Activated CD4-positive, alpha-beta T cell treated with anti-CD3 and anti-CD28 coated beads, Interleukin-2, amount 50 U/mL, for 24 hours (primary cell): ENCODE results near the gene SERPINA9.

Experiments used
- DNase-seq, 2 donors: peaks; one replicate each; pipeline ENCODE4 v3.0.0-alpha.2; 2020; ENCODE audit warnings: low read depth in 1 of 2, low spot score in 1 of 2

The SERPINA9 gene

DNA sequence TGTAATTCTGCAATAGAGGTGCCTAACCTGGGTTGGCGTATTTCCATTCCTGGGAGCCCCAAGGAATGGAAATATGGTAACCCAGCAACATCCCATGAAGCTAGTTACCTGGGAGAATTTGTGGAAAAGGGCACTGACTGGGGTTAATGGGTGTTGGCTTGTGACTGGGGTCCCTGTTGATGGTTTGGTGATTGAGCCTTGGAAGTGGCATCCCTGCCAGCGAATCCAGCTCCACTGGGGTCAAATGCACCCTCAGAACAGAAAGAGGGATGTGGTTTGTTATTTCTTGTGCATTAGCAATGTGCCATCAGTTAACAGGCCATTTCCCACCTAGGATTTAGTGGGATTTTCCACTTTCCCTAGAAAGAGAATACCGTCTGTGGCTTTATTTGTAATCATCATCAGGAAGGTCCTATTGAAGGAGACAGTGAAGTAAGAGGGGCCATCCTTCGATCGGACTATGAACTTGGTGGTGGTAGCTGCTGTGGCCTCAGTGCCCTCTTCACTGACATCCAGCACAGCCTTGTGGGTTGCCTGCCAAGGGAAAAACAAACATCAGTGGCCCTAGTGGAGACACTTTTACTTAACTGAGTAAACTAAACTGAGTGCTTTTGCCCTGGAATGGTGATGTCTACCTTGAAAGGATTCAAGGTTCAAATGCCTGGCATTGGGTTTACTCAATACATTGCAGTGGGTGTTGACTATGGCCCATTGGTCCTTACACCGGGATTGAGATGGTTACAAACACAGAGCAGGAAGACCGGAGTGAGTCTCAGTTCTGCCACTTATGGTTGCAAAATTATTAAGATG is 13.0 kb downstream of the SERPINA9 start:
- DNase-seq, result no peak

GRCh38 chr14:94462219-94462551 is 13.8 kb downstream of the SERPINA9 start:
- DNase-seq, result no peak

- no peak for DNase-seq
These were observed 14.3 kb downstream of the SERPINA9 start for GRCh38 chr14:94461526-94462218.

DNA sequence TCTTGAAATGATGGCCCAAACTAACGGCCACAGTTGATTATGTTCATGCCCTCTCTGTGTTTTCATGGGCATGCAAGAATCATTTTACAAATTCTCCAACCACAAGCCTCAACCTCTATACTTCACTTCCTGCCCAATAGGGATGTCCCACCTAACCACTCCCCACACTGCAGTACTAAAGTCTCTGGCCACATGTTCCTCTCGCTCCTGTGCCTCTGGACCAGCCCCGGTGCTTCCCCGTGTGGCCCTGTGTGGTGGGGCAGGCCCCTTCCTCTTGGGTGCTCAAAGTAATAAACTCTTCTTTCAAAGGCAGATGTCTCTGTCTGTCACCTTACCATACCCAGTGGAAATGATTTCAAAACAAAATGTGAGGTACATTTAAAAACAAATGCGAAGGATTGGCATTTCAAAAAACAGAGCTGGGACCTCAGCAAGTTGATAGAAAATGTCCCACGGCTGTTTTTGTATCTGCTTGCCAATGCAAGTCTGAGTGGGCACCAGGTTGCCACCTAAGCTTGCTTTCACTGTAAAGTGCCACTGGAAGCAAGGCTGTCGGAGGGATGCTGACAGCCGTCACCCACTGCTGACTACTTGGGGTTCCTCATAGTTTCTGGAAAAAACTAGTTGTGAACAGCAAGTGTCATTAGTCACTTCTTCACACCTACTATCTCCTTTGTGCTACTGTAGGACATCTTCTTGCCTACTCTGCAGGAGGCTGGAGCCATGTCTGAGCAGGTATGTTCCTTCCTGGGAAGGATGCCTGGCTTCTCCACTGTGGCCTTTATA is 15.2 kb downstream of the SERPINA9 start:
- DNase-seq, result no peak

DNA sequence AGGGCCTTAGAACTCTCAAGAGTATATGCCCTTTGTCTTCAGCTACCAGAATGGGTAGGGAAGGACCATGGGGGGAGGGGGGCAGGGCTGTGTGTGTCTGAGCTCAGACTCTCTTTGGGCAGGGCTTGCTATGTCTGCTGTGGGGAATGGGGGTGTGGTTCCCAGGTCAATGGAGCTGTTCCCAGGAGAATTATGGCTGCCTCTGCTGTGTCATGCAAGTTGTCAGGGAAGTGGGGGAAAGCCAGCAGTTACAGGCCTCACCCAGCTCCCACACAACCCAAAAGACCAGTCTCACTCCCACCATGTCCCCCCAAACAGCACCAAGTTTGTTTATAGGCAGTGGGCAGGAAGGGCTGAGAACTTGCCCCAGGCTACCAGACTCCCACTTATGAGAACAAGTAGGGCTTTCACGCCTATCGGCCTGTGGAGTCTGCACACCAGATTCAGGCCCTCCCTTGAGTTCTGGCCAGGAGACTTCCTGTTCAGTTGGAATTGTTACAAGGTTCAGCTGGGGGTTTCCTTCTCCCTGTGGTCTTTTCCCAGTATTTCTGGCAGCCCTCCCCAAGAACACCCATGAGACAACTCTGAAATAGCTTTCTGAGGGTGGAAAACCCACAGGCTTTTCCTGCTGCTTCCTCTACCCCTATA is 17.3 kb downstream of the SERPINA9 start:
- no peak for DNase-seq

GRCh38 chr14:94458096-94458495 is 17.9 kb downstream of the SERPINA9 start:
- no peak for DNase-seq

DNA sequence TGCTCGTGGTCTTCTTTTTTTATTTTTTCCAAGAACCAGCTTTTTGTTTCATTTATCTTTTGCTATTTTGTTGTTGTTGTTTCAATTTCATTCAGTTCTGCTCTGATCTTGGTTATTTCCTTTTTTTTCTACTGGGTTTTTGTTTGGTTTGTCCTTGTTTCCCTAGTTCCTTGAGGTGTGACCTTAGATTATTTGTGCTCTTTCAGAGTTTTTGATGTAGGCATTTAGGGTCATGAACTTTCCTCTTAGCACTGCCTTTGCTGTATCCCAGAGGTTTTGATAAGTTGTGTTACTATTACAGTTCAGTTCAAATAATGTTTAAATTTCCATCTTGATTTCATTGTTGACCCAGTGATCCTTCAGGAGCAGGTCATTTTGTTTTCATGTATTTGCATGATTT is 20.1 kb downstream of the SERPINA9 start:
- DNase-seq, result no peak

DNA sequence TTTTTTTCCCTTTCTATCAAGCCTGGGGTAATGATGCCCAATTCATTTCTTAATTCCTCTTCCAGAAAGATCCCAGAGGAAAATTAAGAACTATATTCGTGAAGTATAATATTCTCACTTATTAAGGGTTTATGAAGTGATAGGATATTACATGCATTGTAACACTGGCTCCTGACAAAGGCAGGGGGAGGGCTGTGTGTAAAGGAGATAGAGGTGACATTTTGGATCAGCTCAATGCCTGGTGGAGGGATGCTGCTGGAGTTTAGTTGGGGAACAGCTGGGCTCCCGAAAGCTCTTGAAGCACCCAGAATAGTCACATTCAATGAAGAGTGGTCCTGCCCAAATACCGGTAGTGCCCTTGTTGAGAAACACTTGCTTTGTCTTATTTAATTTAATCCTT is 24.2 kb downstream of the SERPINA9 start:
- no peak for DNase-seq

DNA sequence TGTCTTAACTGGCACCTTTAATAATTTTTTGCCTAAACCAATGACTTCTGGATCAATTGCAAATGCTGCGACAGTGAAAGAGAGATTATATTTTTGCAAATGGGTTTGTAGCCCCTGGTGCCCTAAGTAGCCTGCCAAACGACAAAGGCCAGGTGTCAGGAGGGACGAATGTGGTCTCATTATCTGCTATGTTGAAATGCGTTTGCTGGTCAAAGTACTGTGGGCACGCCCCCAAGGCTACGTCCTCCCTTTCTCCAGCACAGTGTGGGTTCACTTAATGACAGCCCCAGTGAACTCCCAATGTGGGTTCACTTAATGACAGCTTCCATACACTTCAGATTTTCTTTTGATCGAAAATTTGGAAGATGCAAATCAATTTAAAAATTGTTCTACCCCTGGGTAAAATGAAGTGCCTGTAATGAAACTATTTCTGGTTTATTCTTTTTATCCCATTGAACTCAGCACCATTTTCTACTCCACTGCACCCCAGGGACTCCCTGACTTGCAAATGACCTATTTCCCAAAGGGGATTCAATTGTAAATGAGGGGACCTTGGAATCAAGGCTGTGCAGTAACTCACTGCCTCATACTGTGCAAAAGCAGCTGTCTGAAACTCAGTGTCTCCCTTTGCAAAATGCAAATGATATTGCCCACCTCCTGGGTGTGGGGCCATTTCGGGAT is 24.8 kb downstream of the SERPINA9 start:
- no peak for DNase-seq

DNA sequence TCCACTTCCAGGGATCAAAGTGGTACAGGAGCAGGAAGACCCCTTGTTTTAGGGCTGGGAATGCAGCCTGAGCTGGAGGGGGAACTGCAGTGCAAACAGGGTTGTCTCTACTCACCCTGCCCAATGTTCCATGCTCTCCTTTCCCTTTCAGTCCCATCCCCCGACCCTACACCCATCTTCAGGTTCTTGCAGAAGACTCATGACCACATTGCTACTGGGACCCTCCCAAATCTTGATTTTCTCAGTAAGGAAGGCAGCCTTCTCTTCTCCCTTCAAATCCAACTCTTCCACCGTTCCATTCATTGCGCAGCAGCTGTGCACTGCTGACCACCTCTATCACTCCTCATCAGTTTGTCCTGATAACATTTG is 25.3 kb downstream of the SERPINA9 start:
- no peak for DNase-seq

DNA sequence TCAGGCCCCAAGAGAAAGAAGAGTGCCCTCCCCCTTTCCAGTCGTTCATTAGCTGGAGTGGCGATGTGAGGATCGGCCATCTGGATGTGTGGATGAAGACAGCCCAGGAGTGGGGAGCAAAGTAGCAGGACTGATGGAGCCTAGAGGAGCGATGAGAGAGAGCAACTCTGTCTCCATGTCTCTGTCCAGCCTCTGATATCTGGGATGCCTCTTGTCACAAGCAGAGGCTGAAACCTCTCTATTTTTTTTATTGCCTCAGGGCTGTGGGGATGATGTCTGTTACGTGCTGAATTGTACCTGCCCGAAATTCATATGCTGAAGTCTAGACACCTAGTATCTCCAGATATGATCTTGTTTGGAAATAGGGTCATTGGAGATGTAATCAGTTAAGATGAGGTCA is 26.1 kb downstream of the SERPINA9 start:
- DNase-seq, result no peak

GRCh38 chr14:94448071-94448808 is 27.8 kb downstream of the SERPINA9 start:
- no peak for DNase-seq

DNA sequence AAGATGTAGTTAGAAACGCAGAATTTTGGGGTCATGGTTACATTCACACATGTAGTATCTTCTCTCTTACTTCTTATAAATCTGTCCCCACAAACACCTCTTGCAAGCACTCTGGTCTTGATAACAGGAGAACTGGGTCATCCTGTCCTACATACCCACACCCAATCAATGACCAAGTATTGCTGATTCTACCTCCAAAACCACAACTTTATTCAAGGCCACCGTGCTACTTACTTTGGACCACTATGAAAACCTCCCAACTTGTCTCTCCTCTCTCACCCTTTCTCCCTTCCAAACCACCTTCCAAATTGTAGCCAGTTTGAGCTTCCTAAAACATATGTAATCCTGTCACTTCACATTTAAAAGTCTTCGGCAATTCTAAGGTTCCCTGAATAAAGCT is 28.8 kb downstream of the SERPINA9 start:
- DNase-seq, result no peak

DNA sequence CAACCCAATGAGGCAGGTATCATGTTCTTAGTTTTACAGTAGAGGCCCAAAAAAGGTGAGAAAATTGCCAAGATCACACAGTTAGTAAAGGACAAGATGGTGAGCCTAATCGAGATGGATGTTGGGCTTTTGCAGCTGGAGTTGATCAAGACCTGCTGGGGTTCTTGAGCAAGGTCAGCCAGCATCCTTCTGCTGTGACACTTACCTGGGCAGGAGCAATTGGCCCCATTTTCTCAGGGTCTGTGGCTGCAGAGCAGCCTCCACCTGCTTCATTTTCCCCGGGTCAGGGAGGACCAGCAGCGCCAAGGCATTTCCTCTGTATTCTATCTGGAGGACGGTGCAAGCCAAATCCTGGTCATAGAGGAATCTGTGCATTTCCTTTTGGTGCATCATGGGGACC is 29.9 kb downstream of the SERPINA9 start:
- DNase-seq, result no peak

GRCh38 chr14:94445003-94445402 is 31.0 kb downstream of the SERPINA9 start:
- no peak for DNase-seq

DNA sequence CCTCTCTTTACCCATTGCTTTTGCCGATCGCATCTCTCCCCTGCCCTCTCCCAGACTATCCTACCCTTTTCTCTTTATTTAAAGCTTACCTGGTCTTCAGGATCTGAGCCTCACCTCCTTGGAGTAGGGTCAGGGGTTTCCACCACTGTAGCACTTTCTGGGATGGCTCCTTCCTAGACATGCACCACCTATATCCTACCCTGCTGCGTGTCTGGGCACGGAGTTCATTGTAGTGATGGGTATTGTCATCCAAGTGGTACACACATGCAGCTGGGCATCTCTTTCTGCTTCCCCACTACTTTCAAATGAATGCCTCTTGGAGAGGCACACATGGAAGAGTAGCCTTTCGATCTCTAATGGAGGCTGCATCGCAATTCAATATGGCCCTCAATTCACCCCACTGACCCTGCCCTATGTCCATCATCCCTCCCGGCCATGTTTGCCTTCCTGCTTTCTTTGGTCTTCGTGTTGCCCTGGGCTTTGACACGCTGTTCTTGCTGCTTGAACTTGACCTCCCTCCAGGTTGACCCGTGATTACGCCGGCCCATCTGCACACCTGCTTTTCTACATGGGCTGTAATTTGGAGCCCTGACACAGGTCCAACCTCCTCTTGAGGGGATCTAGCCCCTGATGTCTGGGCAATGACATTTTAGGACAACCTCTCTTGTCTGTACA is 34.3 kb downstream of the SERPINA9 start:
- DNase-seq, result no peak

- DNase-seq, result no peak
These were observed 34.9 kb downstream of the SERPINA9 start for GRCh38 chr14:94441130-94441529.

DNA sequence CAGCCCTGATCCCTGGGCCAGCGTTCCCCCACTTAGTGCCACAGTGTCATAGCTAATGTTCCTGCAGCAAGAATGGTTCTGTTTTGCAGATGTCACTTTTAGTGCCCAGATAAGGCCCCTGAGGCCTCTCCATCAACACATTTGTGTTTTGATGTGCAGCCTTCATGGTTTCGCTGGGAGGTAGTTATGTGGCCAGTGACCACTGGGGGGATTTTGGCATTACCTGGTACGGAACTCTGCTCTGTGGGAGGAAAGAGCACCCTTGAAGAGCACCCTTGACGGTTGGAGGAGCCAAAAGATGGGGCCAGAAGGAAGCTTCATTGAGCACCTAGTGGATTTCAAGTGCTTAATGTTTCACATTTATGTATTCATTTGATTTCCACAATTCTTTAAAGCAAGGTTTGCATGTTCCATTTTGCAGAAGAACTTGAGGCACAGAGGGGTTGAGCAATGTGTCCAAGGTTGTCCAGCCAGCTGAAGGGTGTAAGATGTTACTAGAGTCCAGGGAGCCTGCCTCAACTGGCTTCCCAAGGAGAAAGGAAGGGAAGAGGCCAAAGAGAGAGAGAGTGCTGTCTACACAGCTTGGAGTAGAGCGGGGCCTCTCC is 36.4 kb downstream of the SERPINA9 start:
- no peak for DNase-seq

- DNase-seq, result no peak
These were observed 47.4 kb downstream of the SERPINA9 start for GRCh38 chr14:94428610-94429009.
